Fibroblast of the conjunctiva (primary cell): ENCODE measurements around the gene BLTP3A.
"Not testable (repeated sequence)": the region's sequence is repeated elsewhere in the genome, so short reads cannot be mapped to it uniquely, and the experiment has no call there.

Experiments used
- DNase-seq: peaks from one replicate; pipeline ENCODE4 v3.0.0-alpha.2; 2010; ENCODE audit warnings: low read depth

Gene BLTP3A

DNA sequence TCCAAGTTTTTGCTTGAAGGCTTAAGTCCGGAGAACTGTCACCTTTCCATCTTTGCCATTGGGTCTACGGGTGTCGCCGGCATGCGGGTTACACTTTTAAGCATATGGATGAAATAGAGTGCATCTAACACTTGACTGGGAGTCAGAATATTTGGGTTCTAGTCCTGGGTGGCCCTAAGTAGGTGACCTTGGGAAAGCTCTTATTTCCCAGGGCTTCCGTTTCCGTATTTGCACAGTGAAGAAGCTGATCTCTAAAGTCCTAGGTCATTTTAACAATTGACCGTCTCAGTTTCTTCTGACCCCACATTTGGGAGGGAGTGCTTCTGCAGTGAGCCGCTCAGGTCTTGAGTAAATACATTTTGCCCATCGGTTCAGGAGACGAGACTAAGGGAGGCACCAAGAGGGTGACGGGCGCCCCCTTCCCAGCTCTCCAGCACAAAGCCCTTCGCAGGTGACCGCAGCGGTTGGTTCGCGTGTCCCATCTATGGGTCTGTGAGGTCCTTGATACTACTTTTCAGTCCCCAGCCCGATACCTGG is 651 bp upstream of the BLTP3A start:
- DNase-seq: no peak

DNA sequence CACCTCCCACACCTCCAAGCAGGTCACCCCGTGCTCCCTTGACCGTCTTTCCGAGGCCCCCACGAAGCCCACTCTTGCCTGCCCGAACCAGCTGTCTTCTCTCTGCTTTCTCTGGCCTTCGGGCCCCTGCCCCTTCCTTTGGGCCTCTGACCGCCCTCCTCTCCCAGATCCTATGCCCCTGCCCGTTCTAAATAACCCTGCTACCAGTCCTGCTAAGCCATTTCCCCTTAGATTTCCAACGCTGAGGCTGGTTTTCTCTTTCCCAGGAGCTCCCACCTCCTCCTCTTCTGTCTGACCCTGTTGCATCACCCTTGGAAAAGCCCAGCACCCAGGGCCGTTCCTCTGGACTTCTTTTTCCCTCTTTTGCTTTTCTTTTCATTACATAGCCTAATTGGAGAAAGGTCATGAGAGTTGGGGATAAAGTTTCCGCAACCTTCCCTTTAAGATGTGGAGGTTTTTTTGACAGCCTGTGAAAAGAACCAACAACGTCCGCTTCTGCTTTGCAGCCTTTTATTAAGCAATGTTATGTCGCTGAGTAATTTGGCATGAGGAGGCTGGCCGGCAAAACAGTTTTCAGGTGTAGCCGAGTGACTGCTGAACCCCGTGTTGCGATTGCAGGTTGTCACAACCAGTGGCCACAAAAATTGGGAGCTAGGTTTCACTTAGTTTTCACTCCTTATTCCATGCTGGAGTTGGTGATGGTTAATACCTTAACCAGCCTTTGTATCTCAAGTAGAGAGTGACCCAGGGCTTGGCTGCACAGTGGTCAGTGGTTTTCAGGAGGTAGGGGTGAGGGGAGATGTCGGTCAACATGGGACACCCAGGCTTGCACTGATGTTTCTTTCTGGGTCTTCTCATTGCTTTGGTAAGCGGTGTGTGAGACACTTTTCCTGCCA is 970 bp downstream of the BLTP3A start:
- DNase-seq: peak; percentile 31

DNA sequence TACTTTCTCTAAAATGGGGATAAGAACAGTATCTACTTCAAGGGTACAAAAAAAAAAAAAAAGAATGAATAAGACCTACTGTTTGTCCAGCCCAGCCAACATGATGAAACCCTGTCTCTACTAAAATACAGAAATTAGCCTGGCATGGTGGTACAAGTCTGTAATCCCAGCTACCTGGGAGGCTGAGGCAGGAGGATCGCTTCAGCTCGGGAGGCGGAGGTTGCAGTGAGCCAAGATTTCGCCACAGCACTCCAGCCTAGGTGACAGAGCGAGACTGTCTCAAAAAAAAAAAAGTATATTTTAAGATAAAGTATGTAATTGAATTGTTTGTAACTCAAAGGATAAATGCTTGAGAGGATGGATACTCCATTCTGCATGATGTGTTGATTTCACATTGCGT is 2.0 kb downstream of the BLTP3A start:
- no peak for DNase-seq

DNA sequence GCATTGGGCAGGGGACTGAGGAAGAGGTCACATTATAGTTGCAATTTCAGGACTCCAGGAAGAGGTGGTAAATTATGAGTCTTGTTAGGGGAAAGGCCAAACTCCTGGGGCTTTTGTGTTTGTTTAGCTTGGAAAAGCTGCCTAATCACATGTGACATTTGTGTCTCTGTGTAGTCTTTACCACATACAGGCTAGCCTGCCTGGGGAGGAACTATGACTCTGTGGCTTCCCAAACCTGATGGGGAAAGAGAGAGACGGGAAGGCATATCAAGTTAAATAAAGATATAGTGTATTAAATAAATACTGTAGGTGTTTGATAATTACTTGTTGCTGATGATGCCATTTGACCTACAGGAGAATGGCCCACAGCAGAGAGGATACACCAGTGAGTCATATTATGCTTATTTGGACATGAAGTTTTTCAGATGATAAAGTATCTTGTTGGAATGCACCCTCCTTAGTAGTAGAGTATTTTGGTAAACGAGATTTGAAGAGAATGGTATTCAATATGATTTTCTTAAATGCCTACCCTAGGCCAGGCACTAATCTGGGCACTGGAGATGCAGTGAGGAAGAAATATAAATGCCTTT is 4.0 kb downstream of the BLTP3A start:
- no peak for DNase-seq

DNA sequence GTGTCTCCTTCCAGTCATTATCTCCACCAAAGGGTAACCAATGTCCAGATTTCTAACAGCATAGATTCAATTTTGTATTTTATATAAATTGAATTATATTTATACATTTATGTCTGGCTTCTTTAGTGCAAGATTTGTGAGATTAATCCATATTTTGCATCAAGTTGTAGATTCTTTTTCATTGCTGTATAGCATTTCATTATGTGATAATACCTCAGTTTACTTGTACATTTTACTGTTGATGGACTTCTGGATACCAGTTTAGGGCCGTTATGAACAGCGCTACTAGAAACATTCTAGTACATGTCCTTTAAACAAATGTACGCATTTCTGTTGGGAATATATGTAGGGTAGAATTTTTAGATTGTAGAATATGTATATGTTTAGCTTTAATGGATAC is 6.2 kb downstream of the BLTP3A start:
- no peak for DNase-seq

DNA sequence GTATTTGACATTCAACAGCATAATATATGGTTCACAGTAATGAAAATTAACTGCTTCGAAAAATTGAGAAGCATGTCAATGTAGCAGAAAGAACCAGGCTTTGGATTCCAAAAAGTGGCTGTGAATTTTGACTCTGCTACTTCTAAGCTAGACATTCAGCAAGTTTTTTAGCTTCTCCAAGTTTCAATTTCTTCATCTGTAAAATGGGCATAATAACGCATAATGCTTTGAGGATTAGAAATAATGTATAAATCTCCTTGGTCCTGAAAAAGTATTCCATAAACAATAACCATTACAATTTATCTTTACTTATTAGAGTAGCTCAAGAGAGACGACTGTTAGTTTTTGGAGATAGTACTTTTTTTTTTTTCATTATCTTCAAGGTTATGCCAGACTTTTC is 7.7 kb downstream of the BLTP3A start:
- no peak for DNase-seq

DNA sequence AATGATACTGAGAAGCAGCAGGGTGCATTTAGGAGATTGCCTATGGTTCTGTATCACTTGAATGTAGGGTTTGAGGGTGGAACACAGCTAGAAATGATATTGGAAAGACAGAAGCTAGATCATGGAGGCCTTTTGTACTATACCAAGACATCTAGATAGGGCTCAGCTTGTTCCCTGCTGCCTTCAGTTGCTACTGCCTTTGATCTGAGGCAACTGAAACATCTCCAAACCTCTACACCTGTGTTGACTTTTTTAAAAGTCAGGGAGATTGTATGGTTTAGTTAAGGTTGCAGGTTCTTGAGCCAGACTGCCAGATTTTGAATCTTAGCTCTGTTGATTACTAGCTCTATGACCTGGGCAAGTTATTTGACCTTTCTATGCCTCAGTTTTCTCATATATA is 12.7 kb downstream of the BLTP3A start:
- no peak for DNase-seq

DNA sequence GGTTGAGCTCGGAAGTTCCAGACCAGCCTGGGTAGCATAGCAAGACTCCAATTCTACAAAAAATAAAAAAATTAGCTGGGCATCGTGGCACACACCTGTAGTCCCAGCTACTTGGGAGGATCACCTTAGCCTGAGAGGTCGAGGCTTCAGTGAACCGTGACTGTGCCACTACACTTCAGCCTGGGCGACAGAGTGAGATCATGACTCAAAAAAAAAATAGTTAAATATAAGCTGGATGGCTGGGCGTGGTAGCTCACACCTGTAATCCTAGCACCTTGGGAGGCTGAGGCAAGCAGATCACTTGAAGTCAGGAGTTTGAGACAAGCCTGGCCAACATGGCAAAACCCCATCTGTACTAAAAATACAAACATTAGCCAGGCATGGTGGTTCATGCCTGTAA is 13.2 kb downstream of the BLTP3A start:
- DNase-seq: not testable (repeated sequence)

DNA sequence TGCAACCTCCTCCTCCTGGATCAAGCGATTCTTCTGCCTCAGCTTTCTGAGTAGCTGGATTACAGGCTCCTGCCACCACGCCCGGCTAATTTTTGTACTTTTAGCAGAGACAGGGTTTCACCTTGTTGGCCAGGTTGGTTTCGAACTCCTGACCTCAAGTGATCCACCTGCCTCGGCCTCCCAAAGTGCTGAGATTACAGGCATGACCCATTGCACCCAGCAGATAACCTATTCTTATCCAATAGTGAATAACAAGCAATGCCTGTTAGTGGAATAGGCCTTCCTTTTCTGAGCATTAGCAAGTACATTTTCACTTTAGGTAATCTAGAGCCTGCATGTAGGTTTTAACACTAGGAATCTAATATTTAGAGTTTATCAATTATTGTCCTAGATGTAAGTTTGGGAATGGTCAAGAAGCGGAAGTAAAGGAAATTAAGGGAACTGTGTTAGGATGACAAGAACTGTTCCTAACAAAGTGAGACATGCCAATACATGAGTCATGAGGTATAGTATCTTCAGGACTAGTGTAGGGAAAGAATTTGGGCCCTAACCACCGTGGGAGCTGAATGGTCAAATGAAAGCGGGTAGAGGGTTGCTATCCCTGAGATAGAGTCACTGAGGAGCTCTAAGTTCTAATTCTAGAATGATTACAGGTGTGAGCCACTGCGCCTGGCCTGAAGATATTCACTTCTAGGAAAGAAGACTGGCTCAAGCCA is 15.0 kb downstream of the BLTP3A start:
- DNase-seq: no peak

DNA sequence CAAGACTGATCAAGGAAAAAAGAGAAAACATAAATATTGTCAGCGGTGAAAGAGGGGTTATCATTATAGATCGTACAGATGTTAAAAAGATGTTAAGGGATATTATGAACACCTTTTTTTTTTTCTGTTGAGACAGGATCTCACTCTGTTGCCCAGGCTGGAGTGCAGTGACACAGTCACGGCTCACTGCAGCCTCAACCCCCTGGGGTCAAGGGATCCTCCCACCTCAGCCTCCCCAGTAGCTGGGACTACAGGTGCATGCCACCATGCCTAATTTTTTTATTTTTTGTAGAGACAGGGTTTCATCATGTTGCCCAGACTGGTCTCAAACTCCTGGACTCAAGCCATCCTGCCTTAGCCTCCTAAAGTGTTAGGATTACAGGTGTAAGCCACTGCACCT is 16.6 kb downstream of the BLTP3A start:
- not testable (repeated sequence) for DNase-seq

DNA sequence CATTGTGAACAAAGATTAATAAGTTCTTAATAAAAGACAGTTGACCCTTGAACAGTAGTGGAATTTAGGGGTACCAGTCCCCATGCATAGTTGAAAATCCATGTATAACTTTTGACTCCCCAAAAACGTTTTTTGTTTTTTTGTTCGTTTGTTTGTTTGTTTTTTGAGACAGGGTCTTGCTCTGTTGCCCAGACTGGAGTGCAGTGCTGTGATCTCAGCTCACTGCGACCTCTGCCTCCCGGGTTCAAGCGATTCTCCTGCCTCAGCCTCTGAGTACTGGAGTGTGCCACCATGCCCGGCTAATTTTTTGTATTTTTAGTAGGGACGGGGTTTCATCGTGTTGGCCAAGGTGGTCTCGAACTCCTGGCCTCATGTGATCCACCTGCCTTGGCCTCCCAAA is 17.5 kb downstream of the BLTP3A start:
- not testable (repeated sequence) for DNase-seq

DNA sequence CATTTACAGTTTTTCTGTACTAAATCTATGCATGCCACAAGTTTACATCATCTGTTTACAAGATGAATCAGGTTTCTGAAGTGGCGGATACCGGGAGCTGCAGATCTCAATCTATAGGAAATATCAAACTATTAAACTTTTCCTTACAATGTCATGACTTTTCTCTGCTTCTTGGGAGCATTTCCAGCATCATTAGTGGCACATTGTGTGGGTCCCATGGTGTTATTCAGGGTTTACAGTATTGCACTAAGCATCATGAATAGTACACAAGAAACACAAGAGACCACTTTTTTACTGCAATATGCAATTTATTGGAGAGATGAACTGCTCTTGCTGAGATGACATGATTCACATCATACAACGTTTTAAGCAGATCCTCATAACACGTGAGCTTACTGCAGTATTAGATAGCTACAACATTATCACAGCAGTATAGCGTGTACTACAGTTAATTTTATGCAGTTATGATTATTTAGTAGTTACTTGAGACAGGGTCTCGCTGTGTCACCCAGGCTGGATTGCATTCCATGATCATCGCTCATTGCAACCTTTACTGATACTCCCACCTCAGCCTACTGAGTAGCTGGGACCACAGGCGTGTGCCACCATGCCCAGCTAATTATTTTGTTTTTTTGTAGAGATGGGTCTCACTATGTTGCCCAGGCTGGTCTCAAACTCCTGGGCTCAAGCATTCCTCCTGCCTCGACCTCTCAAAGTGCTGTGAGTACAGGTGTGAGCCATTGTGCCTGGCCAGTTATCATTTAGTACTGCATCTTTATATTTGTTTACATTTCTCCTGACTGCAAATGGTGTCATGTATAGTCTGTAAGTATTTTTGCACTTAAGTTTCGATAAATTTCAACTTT is 18.4 kb downstream of the BLTP3A start:
- DNase-seq: no peak

DNA sequence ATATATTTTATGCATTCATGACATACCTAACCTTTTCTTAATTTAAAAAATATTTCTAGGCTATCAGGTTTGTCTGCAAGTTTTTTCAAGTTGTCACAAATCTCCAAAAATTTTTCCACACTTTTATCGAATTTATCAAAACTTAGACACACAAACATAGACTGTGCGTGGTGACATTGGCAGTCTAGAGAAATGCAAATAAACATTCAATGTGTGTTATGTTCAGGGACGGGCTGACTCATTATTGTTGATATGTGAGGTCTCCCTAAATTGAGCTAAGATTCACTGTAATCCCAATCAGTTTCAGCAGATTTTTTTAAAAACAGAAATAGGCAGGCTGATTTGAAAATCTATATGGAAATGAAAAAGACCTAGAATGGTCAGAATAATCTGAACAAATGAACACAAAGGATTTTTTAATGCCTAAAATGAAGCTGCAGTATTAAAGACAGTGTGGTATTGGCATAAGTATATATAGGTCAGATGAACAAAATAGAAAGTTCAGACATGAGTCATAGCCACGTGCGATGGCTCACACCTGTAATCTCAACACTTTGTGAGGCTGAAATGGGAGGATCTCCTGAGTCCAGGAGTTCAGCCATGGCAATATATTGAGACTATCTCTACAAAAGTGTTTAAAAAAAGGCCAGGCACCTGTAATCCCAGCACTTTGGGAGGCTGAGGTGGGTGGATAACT is 19.2 kb downstream of the BLTP3A start:
- DNase-seq: no peak

DNA sequence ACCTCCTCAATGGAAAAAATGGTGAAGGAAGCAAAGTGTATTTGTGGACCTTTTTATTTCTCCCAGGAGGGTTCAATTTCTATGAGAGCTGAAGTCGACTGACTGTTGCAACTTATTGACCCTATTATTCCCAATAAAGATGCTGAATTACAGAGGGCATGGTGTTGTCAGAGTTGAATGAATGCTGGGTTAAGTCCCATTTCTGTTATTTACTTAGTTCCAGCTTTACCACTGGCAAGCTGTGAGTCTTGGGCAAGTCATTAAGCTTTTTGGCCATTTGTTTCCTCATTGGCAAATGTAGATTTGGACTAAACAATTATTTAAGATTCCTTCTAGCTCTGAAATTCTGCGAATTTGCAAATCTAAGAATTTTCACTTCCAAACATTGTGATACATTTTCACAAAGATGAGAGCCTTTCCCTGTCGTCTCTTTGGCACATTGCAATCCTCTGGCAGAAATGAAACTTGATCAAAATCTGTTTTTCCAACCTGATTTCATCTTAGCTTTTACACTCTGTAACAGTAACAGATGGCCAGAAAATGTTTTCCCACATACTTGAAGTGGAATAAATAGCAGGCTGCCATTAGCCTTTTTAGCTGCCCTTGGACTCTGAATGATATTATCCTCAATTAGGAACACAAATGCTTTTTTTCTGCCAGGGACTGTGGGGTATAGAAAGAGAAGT is 21.3 kb downstream of the BLTP3A start:
- no peak for DNase-seq

DNA sequence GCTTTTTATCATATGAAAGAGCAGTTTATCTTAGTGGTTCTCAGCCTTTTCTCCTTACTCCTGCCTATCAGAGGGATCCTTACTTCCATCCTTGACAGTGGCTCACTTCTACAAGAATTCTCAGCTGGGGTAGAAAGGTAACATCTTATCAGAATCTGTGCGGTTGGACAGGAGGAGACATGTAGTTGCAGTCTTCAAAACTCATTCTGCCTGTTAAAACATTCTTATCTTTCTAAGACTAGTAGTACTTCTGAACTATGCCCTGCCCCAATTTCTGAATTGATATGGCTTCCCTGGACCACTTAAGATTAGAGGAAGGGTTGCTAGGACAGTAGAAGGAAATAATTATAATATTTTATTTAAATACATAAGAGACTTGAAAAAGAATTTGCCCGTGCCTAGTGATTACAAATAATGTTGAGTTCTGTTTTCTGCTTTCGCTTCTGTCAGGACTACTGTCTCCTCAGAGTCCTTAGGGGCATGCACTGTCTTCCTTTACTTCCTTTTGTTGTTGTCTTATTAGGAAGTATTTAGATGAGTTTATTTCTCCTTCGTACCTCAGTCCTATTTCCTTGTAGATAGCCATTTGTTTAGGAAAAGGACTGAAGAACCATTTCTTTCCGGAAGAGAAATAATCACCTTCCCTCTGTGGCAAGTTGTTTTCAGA is 24.9 kb downstream of the BLTP3A start:
- no peak for DNase-seq

DNA sequence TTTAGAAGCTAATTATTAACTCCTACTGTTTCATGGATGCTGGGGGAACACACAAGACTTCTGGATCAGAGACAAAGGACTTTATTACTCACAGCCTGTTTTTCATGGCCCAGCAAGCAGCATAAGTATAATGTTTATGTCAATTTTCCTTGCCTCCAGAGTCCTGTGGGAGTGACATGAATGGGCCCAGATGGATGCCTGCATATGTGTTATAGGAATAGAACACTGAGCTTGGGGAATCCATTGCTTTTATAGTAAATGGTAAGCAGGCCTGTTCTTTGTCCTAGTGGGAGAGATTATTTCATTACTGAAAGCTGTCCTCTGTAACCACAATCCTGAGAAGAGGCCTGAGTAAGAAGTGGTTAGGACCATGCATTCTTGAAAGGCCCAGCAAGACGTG is 25.6 kb downstream of the BLTP3A start:
- no peak for DNase-seq

DNA sequence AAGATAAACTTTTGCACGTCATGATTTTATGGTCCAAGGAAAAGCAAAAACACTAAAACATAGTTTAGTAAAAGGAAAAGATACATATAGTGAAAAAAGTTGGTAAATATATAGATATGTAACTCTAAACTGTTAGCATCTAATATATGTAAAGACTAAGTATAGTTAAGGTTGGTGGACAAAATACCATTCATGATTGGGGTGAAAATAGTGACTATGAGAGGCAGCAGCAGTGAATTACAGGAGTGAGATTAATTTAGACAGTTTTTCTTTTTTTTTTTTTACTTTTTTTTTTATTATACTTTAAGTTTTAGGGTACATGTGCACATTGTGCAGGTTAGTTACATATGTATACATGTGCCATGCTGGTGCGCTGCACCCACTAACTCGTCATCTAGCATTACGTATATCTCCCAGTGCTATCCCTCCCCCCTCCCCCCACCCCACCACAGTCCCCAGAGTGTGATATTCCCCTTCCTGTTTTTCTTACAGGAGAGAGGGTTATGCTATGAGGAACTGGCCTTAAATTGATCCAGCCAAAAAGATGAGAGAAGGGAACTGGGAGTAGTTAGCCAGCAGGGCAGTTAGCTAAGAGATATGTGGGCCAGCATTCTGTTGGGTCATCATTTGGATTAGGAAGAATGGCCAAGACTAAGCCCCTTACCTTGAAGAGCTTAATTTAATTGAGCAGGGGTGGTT is 27.1 kb downstream of the BLTP3A start:
- DNase-seq: not testable (repeated sequence)

DNA sequence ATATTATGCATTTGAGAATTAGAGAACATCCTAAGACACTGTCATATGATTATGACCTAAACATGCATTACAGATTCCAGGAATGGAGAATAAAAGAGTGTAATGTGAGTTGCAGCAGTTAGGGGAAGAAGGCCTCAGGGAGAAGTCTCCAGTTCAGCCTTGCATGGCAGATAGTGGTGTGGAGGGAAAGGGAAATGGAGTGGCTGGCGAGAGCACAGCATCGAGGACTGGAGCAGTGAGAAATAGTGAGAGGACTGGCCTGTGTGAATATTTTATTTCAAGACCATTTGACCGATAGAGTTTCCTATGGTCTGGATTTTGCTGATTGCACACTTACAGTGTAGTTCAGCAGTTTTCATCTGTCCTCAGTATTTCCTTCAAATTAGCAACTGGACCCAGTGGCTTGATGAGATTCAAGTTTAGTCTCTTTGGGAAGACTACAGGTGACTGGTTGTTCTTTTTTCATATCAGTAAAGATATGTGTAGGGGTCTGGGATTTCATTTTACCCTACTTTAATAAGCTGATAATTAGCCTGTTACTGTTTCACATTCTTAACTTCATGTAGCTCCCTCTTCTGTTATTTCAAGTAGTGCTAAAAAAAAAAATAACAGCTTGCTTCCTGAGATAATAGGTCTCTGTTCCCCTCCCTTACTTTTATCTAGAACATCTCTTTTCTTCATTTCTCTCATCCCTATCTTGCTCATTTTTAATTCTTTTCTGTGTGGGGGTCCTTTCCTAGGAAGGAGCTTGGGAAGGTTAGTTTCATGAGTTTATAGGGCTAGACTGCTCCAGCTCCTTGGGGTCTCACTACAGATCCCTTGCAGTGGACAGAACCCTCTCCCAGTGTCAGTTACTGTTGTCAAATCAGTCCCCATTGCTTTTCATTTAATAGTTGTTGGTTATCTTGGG is 27.9 kb downstream of the BLTP3A start:
- no peak for DNase-seq
